HepG2 (cell line): ENCODE results near the gene DLX6. TPM values are rescaled to one million over a fixed set of nuclear protein-coding genes. Genes with fewer than 3 reads are reported as not detected.

Experiments
- ATAC-seq: fragments of 200-7000 bp; cut with Tn5 transposase; 3 replicates; pipeline ENCODE4 v1.9.1; 2020; ENCODE audit warnings: mild to moderate bottlenecking, moderate library complexity
- BruUV-seq: library from RNA; stranded (reverse); fragments of 400-500 nt; replicated peaks from 2 replicates; lab custom pipeline; 2021; lab: Mats Ljungman, UMichigan
- CTCF ChIA-PET: fragments of 300-600 bp; formaldehyde crosslinking; extraction: SDS; loops from one replicate; lab custom pipeline; 2021; ENCODE audit warnings: low total read pairs, inconsistent platforms, low intra/inter-chr PET ratio; lab: Yijun Ruan, JAX
- POLR2A ChIA-PET: fragments of 350-600 bp; sonication (Branson Sonifier 250); formaldehyde crosslinking; loops from one replicate; lab custom pipeline; 2020; ENCODE audit warnings: antibody characterized with exemption, inconsistent platforms; lab: Yijun Ruan, JAX
- DNase-seq: peaks from one replicate; pipeline ENCODE4 v3.0.0-alpha.2; 2015; ENCODE audit warnings: low spot score
- FAIRE-seq: peaks from 3 replicates; lab custom pipeline; 2011; peaks lifted over from hg19 to GRCh38; lab: Jason Lieb, UNC
- H2AFZ ChIP-seq: one replicate; pipeline ENCODE4 v1.6.1; 2011; ENCODE audit warnings: low read length, inconsistent platforms
- H3K27ac ChIP-seq: fragments of 300-600 bp; 3 replicates; pipeline ENCODE4 v1.8.0; 2011; ENCODE audit warnings: mixed run types, mild to moderate bottlenecking, mixed read lengths, low read length, inconsistent platforms; ENCODE audit not compliant: insufficient read depth; ENCODE audit errors: extremely low read length
- H3K27me3 ChIP-seq, 2 experiments: fragments of 200-600 bp in 1 of 2; 2 replicates in 1 of 2; 3 replicates in 1 of 2; pipeline versions ENCODE4 v1.6.0 to v1.8.0; 2011; ENCODE audit warnings: low read length in 2 of 2, mild to moderate bottlenecking in 2 of 2, moderate library complexity in 2 of 2, inconsistent platforms in 1 of 2; ENCODE audit not compliant: insufficient read depth in 2 of 2, control insufficient read depth in 1 of 2
- H3K36me3 ChIP-seq, 2 experiments: fragments of 200-600 bp in 1 of 2; replicated peaks in 1 of 2; 2 replicates in 1 of 2; 3 replicates in 1 of 2; pipeline versions ENCODE4 v1.5.1 to v1.8.0; 2011; ENCODE audit warnings: low read length in 2 of 2, inconsistent platforms in 1 of 2; ENCODE audit not compliant: insufficient read depth in 2 of 2, control insufficient read depth in 1 of 2
- H3K4me1 ChIP-seq: 2 replicates; pipeline ENCODE4 v1.5.1; 2012; ENCODE audit warnings: low read length, inconsistent platforms; ENCODE audit not compliant: insufficient read depth
- H3K4me2 ChIP-seq: 2 replicates; pipeline ENCODE4 v1.6.0; 2011; ENCODE audit warnings: low read depth, low read length, inconsistent platforms
- H3K4me3 ChIP-seq, 3 experiments: fragments of 200-600 bp in 1 of 3; sonication (generic), shearing (Covaris generic) in 1 of 3; replicated peaks in 1 of 3; 2 replicates each; pipeline ENCODE4 v1.5.1; 2011 to 2016; ENCODE audit warnings: low read length in 3 of 3, inconsistent platforms in 2 of 3, low read depth in 2 of 3, mild to moderate bottlenecking in 2 of 3, control low read depth in 1 of 3, mixed read lengths in 1 of 3; ENCODE audit not compliant: insufficient read depth in 1 of 3
- H3K79me2 ChIP-seq: one replicate; pipeline ENCODE4 v1.6.1; 2011; ENCODE audit warnings: low read length, inconsistent platforms; ENCODE audit not compliant: insufficient read depth
- H3K9ac ChIP-seq: 2 replicates; pipeline ENCODE4 v1.6.0; 2011; ENCODE audit warnings: mild to moderate bottlenecking, low read depth, low read length, inconsistent platforms; ENCODE audit not compliant: insufficient read depth
- H3K9me3 ChIP-seq: 2 replicates; pipeline ENCODE4 v1.5.1; 2012; ENCODE audit warnings: mild to moderate bottlenecking, low read length
- H4K20me1 ChIP-seq: 2 replicates; pipeline ENCODE4 v1.6.0; 2011; ENCODE audit warnings: inconsistent platforms, mild to moderate bottlenecking, low read length, moderate library complexity; ENCODE audit not compliant: insufficient read depth
- DNMT1 ChIP-seq: sonication (generic); formaldehyde crosslinking; IDR thresholded peaks from 2 replicates; pipeline ENCODE4 v1.5.1; 2020; ENCODE audit warnings: mild to moderate bottlenecking, missing genetic modification reagents
- HNRNPK ChIP-seq: fragments of 200-400 bp; formaldehyde crosslinking; IDR thresholded peaks from 2 replicates; pipeline ENCODE4 v1.6.1; 2018; ENCODE audit warnings: low read length, low read depth, moderate library complexity, mild to moderate bottlenecking; ENCODE audit not compliant: poor library complexity, severe bottlenecking
- ISX ChIP-seq: sonication (generic); formaldehyde crosslinking; conservative IDR thresholded peaks from 2 replicates; pipeline ENCODE4 v1.5.0; 2020; ENCODE audit warnings: missing genetic modification reagents
- POGZ ChIP-seq: sonication (generic); formaldehyde crosslinking; IDR thresholded peaks from 2 replicates; pipeline ENCODE4 v1.4.0; 2020; ENCODE audit warnings: mild to moderate bottlenecking, missing genetic modification reagents
- SNRNP70 ChIP-seq: fragments of 200-400 bp; formaldehyde crosslinking; IDR thresholded peaks from 2 replicates; pipeline ENCODE4 v1.6.1; 2017; ENCODE audit warnings: mild to moderate bottlenecking, low read depth, low read length, moderate library complexity
- TSC22D2 ChIP-seq: sonication (generic); formaldehyde crosslinking; IDR thresholded peaks from 2 replicates; pipeline ENCODE4 v1.5.1; 2020; ENCODE audit warnings: missing genetic modification reagents, mild to moderate bottlenecking, borderline replicate concordance
- ZNF253 ChIP-seq: sonication (generic); formaldehyde crosslinking; IDR thresholded peaks from 2 replicates; pipeline ENCODE4 v1.8.0; 2022; ENCODE audit warnings: mild to moderate bottlenecking, missing genetic modification reagents, borderline replicate concordance
- ZNF747 ChIP-seq: sonication (generic); formaldehyde crosslinking; IDR thresholded peaks from 2 replicates; pipeline ENCODE4 v1.8.1; 2023; ENCODE audit warnings: missing genetic modification reagents, mild to moderate bottlenecking, borderline replicate concordance
- WGBS: methylation state at CpG from one replicate; pipeline ENCODE4 v1.1.6; 2017; ENCODE audit warnings: low lambda C conversion rate; 5-methylcytosine and 5-hydroxymethylcytosine counted together
- in situ Hi-C: cut with HindIII; loops from 2 replicates; pipeline ENCODE4 v1.10.0; 2017; ENCODE audit warnings: low pct_unique_long_range_greater_than_20kb; ENCODE audit not compliant: extremely low pct_ligation_motif_present
- intact Hi-C: fragments of 100-400 bp; cut with micrococcal nuclease; formaldehyde crosslinking; loops from one replicate; pipeline ENCODE4 v1.10.0; 2022; ENCODE audit not compliant: unreplicated experiment
- polyA plus RNA-seq, 8 experiments: library from polyadenylated mRNA; depleted of rRNA in 3 of 8; stranded (reverse) in 7 of 8; unstranded in 1 of 8; fragments of >200 nt; fragmentation: Illumina TruSeq in 4 of 8; extraction: Trizol in 4 of 8; gene quantifications; 2 replicates each; pipeline versions ENCODE4 v1.2.1 to v1.2.3, GENCODE V29; 2011 to 2016; ENCODE audit warnings: low read depth in 4 of 8, missing spikeins in 1 of 8, mixed read lengths in 1 of 8; ENCODE audit not compliant: insufficient read depth in 1 of 8
- total RNA-seq, 5 experiments: library from RNA; depleted of rRNA; stranded (reverse); fragments of >200 nt; fragmentation: Illumina TruSeq; extraction: Trizol; gene quantifications; 2 replicates each; pipeline ENCODE4 v1.2.3, GENCODE V29; 2016; ENCODE audit warnings: low read depth in 1 of 5
- TF ChIP-seq, protein P1 (sequence below): sonication (generic); formaldehyde crosslinking; IDR thresholded peaks from 2 replicates; pipeline ENCODE4 v1.4.0; 2020; ENCODE audit warnings: mild to moderate bottlenecking, missing genetic modification reagents
- TF ChIP-seq, protein P2 (sequence below): sonication (generic); formaldehyde crosslinking; conservative IDR thresholded peaks from 2 replicates; pipeline ENCODE4 v1.4.0; 2020; ENCODE audit warnings: missing genetic modification reagents
- TF ChIP-seq, protein P3 (sequence below): sonication (generic); formaldehyde crosslinking; IDR thresholded peaks from 2 replicates; pipeline ENCODE4 v1.5.0; 2020; ENCODE audit warnings: mild to moderate bottlenecking, missing genetic modification reagents, moderate library complexity

The DLX6 gene
- total and polyA plus RNA-seq, 2 of the 13 experiments (the other 11 are each of a cell fraction or from before 2014, with no cell fraction given): 3.5 to 5.5 TPM

DNA sequence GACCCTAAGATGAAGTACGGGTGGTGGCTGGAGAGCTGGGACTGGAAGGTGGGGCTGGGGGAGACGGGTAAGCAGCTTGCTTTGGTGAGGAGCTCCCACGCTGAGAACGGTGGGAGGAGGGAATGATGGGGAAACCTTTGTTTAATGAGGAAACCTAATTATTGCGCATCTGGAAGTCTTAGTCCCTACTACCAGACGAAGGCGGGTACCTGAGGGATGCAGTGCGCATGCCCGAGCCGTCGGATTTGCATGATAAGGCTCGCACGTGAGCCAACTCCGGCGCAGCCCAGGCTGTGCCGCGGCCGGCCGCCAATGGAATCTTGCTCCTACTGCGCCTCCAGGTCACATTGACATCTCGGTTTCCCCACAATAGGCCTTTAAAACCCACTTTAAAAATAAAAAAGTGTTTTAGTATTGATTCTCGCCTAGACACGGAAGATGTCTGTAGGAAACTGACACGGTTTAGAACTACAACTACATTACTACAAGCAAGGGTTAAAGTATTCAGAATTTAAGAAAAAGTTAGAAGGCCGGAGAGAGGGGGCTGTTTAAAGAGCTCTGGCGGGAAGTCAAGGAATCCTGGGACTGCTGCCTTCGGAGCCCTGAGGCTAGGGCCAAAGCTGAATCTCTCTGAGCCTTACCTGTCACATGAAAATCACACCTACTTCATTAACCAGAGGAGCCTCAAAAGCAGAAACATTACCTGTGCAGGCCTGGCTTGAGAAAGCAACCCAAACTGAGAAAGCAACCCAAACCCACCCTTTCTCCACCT is 12.1 kb upstream of the DLX6 start:
- intact Hi-C loops: no loop called here
- Histone ChIP-seq H3K4me3 (no peak overlapping the region), H3K27ac (no peak overlapping the region), H3K27me3 (no peaks in the 10 kb centered on the region), H2AFZ (no peak overlapping the region), H3K9me3 (no peaks in the 10 kb centered on the region), H3K36me3 (no peaks in the 10 kb centered on the region), H3K4me2 (no peak overlapping the region), H3K9ac (no peak overlapping the region), H4K20me1 (no peaks in the 10 kb centered on the region), H3K79me2 (no peaks in the 10 kb centered on the region), H3K4me1 (no peaks in the 10 kb centered on the region)
- CTCF ChIA-PET: no interaction called here
- WGBS: 96% methylated on average over 27 of the region's 27 CpGs
- no peak for TF ChIP-seq TSC22D2
- no peak for TF ChIP-seq ZNF747
- TF ChIP-seq HNRNPK: no peak
- TF ChIP-seq, protein P1, sequence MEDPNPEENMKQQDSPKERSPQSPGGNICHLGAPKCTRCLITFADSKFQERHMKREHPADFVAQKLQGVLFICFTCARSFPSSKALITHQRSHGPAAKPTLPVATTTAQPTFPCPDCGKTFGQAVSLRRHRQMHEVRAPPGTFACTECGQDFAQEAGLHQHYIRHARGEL (CRISPR knock-in tag): no peak
- no peak for TF ChIP-seq POGZ
- TF ChIP-seq DNMT1 (CRISPR knock-in tag): no peak
- TF ChIP-seq, protein P2, sequence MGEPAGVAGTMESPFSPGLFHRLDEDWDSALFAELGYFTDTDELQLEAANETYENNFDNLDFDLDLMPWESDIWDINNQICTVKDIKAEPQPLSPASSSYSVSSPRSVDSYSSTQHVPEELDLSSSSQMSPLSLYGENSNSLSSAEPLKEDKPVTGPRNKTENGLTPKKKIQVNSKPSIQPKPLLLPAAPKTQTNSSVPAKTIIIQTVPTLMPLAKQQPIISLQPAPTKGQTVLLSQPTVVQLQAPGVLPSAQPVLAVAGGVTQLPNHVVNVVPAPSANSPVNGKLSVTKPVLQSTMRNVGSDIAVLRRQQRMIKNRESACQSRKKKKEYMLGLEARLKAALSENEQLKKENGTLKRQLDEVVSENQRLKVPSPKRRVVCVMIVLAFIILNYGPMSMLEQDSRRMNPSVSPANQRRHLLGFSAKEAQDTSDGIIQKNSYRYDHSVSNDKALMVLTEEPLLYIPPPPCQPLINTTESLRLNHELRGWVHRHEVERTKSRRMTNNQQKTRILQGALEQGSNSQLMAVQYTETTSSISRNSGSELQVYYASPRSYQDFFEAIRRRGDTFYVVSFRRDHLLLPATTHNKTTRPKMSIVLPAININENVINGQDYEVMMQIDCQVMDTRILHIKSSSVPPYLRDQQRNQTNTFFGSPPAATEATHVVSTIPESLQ: no peak
- no peak for TF ChIP-seq SNRNP70
- TF ChIP-seq ZNF253 (CRISPR knock-in tag): no peak
- TF ChIP-seq, protein P3, sequence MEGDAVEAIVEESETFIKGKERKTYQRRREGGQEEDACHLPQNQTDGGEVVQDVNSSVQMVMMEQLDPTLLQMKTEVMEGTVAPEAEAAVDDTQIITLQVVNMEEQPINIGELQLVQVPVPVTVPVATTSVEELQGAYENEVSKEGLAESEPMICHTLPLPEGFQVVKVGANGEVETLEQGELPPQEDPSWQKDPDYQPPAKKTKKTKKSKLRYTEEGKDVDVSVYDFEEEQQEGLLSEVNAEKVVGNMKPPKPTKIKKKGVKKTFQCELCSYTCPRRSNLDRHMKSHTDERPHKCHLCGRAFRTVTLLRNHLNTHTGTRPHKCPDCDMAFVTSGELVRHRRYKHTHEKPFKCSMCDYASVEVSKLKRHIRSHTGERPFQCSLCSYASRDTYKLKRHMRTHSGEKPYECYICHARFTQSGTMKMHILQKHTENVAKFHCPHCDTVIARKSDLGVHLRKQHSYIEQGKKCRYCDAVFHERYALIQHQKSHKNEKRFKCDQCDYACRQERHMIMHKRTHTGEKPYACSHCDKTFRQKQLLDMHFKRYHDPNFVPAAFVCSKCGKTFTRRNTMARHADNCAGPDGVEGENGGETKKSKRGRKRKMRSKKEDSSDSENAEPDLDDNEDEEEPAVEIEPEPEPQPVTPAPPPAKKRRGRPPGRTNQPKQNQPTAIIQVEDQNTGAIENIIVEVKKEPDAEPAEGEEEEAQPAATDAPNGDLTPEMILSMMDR (CRISPR knock-in tag): no peak
- no peak for TF ChIP-seq ISX (CRISPR knock-in tag)
- in situ Hi-C loops: no loop called here
- POLR2A ChIA-PET: no interaction called here
- ATAC-seq (no peak), DNase-seq (no peak), FAIRE-seq (no peak)
- no TSS peak for BruUV-seq
